ENCODE results near the gene PGAM4.
A peak's percentile ranks its signal among the peaks of the same experiment; 100 is the strongest.
"Not testable (repeated sequence)": the region's sequence is repeated elsewhere in the genome, so short reads cannot be mapped to it uniquely, and the experiment has no call there.

The PGAM4 gene

GRCh38 chrX:77925764-77926163, 43.7 kb downstream of the PGAM4 start:
- TF ChIP-seq, protein P1, sequence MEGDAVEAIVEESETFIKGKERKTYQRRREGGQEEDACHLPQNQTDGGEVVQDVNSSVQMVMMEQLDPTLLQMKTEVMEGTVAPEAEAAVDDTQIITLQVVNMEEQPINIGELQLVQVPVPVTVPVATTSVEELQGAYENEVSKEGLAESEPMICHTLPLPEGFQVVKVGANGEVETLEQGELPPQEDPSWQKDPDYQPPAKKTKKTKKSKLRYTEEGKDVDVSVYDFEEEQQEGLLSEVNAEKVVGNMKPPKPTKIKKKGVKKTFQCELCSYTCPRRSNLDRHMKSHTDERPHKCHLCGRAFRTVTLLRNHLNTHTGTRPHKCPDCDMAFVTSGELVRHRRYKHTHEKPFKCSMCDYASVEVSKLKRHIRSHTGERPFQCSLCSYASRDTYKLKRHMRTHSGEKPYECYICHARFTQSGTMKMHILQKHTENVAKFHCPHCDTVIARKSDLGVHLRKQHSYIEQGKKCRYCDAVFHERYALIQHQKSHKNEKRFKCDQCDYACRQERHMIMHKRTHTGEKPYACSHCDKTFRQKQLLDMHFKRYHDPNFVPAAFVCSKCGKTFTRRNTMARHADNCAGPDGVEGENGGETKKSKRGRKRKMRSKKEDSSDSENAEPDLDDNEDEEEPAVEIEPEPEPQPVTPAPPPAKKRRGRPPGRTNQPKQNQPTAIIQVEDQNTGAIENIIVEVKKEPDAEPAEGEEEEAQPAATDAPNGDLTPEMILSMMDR (IDR thresholded peaks at IDR 0.05; ENCODE audit: low read length), result no peak
- TF ChIP-seq EZH2phosphoT487 (IDR thresholded peaks at IDR 0.05; ENCODE audit: low read length) (no peak), EZH2 (optimal IDR thresholded peaks at IDR 0.05; ENCODE audit: low read depth, low read length) (no peak)
- H3K4me3 ChIP-seq (ENCODE audit: low read length), result no peak overlapping the region
- H3K4me1 ChIP-seq (ENCODE audit: low read length), result peaks cover 5% of the 10 kb centered on the region; the same call in 1 of the 2 replicates
- no peak overlapping the region for H2AFZ ChIP-seq (ENCODE audit: low read length)
- no peaks in the 10 kb centered on the region for H4K20me1 ChIP-seq (ENCODE audit: insufficient read depth, low read length)
- no peaks in the 10 kb centered on the region for H3K9me3 ChIP-seq (replicated peaks; ENCODE audit: insufficient read depth, low read length)
- peak overlapping the region; percentile 33; the same call in 1 of the 2 replicates for H3K27ac ChIP-seq (ENCODE audit: low read length)
- H3K79me2 ChIP-seq (ENCODE audit: low read length), result peaks cover 82% of the 10 kb centered on the region
- no peaks in the 10 kb centered on the region for H3K27me3 ChIP-seq (replicated peaks; ENCODE audit: insufficient read depth, low read length)
- H3F3A ChIP-seq (ENCODE audit: insufficient read depth, low read length), result 0 out of 2 replicates have a peak, but pooled peaks cover 4% of the 10 kb centered on the region
- H3K4me2 ChIP-seq (ENCODE audit: low read depth, low read length), result peak overlapping the region; percentile 52
- H3K9me2 ChIP-seq (replicated peaks; ENCODE audit: insufficient read depth, low read length), result no peaks in the 10 kb centered on the region
- peak; percentile 63 for DNase-seq
- no peak overlapping the region; the same call in 1 of the 2 replicates for H3K9ac ChIP-seq (ENCODE audit: low read length)
- no peaks in the 10 kb centered on the region for H3K36me3 ChIP-seq (replicated peaks; ENCODE audit: insufficient read depth, low read length)

DNA sequence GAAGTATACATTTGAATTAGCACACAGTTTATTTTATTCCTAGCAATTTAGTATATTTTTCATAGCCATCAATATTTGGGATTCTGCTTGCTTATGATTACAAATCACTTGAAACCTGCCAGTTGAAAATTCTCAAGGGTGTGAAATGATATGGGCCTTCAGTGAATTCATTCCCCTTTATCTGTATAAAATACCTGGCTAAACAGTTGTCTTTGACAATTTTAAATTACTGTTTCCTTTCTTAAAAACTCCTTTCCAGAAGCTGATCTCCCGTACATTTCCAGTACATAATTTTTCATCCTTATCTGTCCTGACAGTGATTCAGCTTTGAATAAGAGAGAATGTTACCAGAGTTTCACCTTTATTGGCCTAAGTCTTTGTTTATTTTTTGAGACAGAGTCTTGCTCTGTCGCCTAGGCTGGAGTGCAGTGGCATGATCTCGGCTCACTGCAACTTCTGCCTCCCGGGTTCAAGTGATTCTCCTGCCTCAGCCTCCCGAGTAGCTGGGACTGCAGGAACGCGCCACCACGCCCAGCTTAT, 45.0 kb downstream of the PGAM4 start:
- Histone ChIP-seq H3K9me2 (replicated peaks; ENCODE audit: insufficient read depth, low read length) (no peaks in the 10 kb centered on the region), H3F3A (ENCODE audit: insufficient read depth, low read length) (0 out of 2 replicates have a peak, but pooled peaks cover 4% of the 10 kb centered on the region), H3K9me3 (replicated peaks; ENCODE audit: insufficient read depth, low read length) (no peaks in the 10 kb centered on the region), H3K9ac (ENCODE audit: low read length) (no peak overlapping the region), H4K20me1 (ENCODE audit: insufficient read depth, low read length) (no peaks in the 10 kb centered on the region), H3K36me3 (replicated peaks; ENCODE audit: insufficient read depth, low read length) (no peaks in the 10 kb centered on the region), H3K4me2 (ENCODE audit: low read depth, low read length) (no peak overlapping the region), H3K27me3 (replicated peaks; ENCODE audit: insufficient read depth, low read length) (no peaks in the 10 kb centered on the region), H3K4me1 (ENCODE audit: low read length) (peaks cover 5% of the 10 kb centered on the region; the same call in 1 of the 2 replicates), H3K4me3 (ENCODE audit: low read length) (no peak overlapping the region), H3K79me2 (ENCODE audit: low read length) (peaks cover 86% of the 10 kb centered on the region), H2AFZ (ENCODE audit: low read length) (no peak overlapping the region), H3K27ac (ENCODE audit: low read length) (no peak overlapping the region)
- no peak for DNase-seq
- TF ChIP-seq EZH2phosphoT487 (IDR thresholded peaks at IDR 0.05; ENCODE audit: low read length), result no peak
- TF ChIP-seq EZH2 (optimal IDR thresholded peaks at IDR 0.05; ENCODE audit: low read depth, low read length), result no peak
- TF ChIP-seq, protein P1 (IDR thresholded peaks at IDR 0.05; ENCODE audit: low read length), result no peak

GRCh38 chrX:77922787-77923186, 46.7 kb downstream of the PGAM4 start:
- 0 out of 2 replicates have a peak, but pooled peaks cover 4% of the 10 kb centered on the region for H3F3A ChIP-seq (ENCODE audit: insufficient read depth, low read length)
- H3K79me2 ChIP-seq (ENCODE audit: low read length), result peaks cover 87% of the 10 kb centered on the region
- H3K27ac ChIP-seq (ENCODE audit: low read length), result no peak overlapping the region
- H3K9ac ChIP-seq (ENCODE audit: low read length), result no peak overlapping the region
- H3K9me3 ChIP-seq (replicated peaks; ENCODE audit: insufficient read depth, low read length), result no peaks in the 10 kb centered on the region
- no peak overlapping the region for H2AFZ ChIP-seq (ENCODE audit: low read length)
- no peak overlapping the region for H3K4me3 ChIP-seq (ENCODE audit: low read length)
- no peaks in the 10 kb centered on the region for H3K36me3 ChIP-seq (replicated peaks; ENCODE audit: insufficient read depth, low read length)
- TF ChIP-seq EZH2phosphoT487 (IDR thresholded peaks at IDR 0.05; ENCODE audit: low read length), result no peak
- TF ChIP-seq, protein P1 (IDR thresholded peaks at IDR 0.05; ENCODE audit: low read length), result no peak
- TF ChIP-seq EZH2 (optimal IDR thresholded peaks at IDR 0.05; ENCODE audit: low read depth, low read length), result no peak
- H3K27me3 ChIP-seq (replicated peaks; ENCODE audit: insufficient read depth, low read length), result no peaks in the 10 kb centered on the region
- DNase-seq, result no peak
- H3K9me2 ChIP-seq (replicated peaks; ENCODE audit: insufficient read depth, low read length), result no peaks in the 10 kb centered on the region
- H4K20me1 ChIP-seq (ENCODE audit: insufficient read depth, low read length), result no peaks in the 10 kb centered on the region
- no peak overlapping the region for H3K4me2 ChIP-seq (ENCODE audit: low read depth, low read length)
- H3K4me1 ChIP-seq (ENCODE audit: low read length), result peaks cover 5% of the 10 kb centered on the region; the same call in 1 of the 2 replicates

- H2AFZ ChIP-seq (ENCODE audit: low read length); H3K4me1 ChIP-seq (ENCODE audit: low read length); H3K4me3 ChIP-seq (ENCODE audit: low read length); H3K4me2 ChIP-seq (ENCODE audit: low read depth, low read length); DNase-seq; H3K27ac ChIP-seq (ENCODE audit: low read length); H3K27me3 ChIP-seq (replicated peaks; ENCODE audit: insufficient read depth, low read length); H4K20me1 ChIP-seq (ENCODE audit: insufficient read depth, low read length); H3K9ac ChIP-seq (ENCODE audit: low read length); H3K9me3 ChIP-seq (replicated peaks; ENCODE audit: insufficient read depth, low read length); H3K9me2 ChIP-seq (replicated peaks; ENCODE audit: insufficient read depth, low read length); H3K36me3 ChIP-seq (replicated peaks; ENCODE audit: insufficient read depth, low read length): not testable (repeated sequence)
- Histone ChIP-seq H3F3A (ENCODE audit: insufficient read depth, low read length) (peaks cover 12% of the 10 kb centered on the region), H3K79me2 (ENCODE audit: low read length) (peaks cover 92% of the 10 kb centered on the region)
Observed at GRCh38 chrX:77919370-77919769, 50.1 kb downstream of the PGAM4 start.

Data from MM.1S (cell line).